Loucy (cell line): ENCODE measurements around the gene EN2.

Experiments used
- CTCF ChIP-seq: fragments of 200-600 bp; sonication (generic); conservative IDR thresholded peaks from 2 replicates; pipeline ENCODE4 v1.5.1; 2014; ENCODE audit warnings: mild to moderate bottlenecking, antibody characterized with exemption, low read length
- EZH2phosphoT487 ChIP-seq: fragments of 200-600 bp; IDR thresholded peaks from 2 replicates; pipeline ENCODE4 v1.6.1; 2018; ENCODE audit warnings: antibody characterized with exemption, mild to moderate bottlenecking, moderate library complexity, borderline replicate concordance

- TF ChIP-seq CTCF (no peak), EZH2phosphoT487 (no peak)
Measured at GRCh38 chr7:155468785-155469148, 10.8 kb downstream of the EN2 start.
